GM19324 (cell line): Measurements from ENCODE around the gene ZBTB43.
"Not testable (repeated sequence)": the region's sequence is repeated elsewhere in the genome, so short reads cannot be mapped to it uniquely, and the experiment has no call there.

Source experiments
- ATAC-seq: cut with Tn5 transposase; IDR thresholded peaks from one replicate; pipeline ENCODE4 v1.9.1; 2021; ENCODE audit warnings: mild to moderate bottlenecking, moderate library complexity; ENCODE audit not compliant: unreplicated experiment, low FRiP score

Gene ZBTB43

DNA sequence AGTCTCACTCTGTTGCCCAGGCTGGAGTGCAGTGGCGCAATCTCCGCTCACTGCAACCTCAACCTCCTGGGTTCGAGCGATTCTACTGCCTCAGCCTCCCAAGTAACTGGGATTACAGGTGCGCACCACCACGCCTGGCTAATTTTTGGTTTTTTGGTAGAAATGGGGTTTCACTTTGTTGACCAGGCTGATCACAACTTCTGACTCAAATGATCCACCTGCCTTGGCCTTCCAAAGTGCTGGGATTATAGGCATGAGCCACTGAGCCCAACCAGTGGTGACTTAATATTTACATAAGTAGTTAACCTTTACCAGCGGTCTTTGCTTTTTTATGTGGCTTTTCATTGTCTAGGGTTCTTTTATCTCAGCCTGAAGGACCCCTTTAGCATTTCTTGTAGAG lies 19.2 kb downstream of the ZBTB43 start:
- not testable (repeated sequence) for ATAC-seq

- no peak for ATAC-seq
Measured at GRCh38 chr9:126827227-126827626, 22.4 kb downstream of the ZBTB43 start.

DNA sequence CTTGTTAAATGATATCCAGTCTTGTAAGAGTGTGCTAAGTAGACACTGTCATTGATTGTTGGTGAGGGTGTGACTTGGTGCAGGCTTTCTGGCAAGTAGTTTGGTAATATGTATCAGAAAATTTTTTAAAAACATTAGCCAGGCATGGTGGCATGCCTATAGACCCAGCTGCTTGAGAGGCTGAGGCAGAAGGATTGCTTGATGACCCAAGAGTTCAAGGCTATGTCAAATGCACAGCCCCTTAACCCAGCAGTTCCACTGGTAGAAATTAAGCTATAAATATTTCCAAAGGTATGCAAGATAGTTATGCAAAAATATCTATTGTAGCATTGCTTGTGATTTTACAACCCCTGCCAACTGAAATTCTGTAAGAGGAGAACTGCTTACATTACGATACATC lies 24.2 kb downstream of the ZBTB43 start:
- no peak for ATAC-seq

GRCh38 chr9:126830827-126831226 lies 26.0 kb downstream of the ZBTB43 start:
- ATAC-seq = no peak

- ATAC-seq = no peak
Measured at GRCh38 chr9:126832440-126832839, 27.6 kb downstream of the ZBTB43 start.

DNA sequence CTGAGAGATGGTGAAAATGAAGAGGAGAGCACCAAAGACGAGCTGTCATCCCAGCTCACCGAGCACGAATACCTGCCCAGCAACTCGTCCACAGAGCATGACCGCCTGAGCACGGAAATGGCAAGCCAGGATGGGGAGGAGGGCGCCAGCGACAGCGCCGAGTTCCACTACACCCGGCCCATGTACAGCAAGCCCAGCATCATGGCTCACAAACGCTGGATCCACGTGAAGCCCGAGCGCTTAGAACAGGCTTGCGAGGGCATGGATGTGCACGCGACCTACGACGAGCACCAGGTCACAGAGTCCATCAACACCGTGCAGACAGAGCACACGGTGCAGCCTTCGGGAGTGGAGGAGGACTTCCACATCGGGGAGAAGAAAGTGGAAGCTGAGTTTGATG lies 28.2 kb downstream of the ZBTB43 start:
- no peak for ATAC-seq

DNA sequence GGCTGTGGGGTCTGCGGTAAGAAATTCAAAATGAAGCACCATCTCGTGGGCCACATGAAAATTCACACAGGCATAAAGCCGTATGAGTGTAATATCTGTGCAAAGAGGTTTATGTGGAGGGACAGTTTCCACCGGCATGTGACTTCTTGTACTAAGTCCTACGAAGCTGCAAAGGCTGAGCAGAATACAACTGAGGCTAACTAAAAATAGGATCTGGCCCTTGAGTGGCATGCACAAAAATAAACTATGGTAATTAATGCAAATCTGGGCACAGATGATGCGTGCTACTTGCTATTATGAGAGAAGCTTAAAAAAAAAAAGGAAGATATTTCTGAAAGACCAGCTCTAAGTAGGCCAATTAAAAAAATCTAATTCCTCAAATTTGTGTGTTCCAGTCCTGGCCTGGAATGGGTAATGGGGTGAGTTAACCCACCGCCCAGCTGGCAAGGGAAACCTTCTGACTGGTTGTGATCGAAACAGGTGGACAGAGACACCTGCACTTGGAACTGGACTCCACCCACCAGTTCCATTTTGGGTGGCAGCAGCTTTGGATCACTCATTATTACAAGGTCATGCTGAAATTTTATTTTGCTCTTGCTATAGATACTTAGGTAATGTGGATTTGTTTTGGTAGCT lies 29.0 kb downstream of the ZBTB43 start:
- ATAC-seq = no peak

GRCh38 chr9:126834672-126835071 lies 29.8 kb downstream of the ZBTB43 start:
- no peak for ATAC-seq

DNA sequence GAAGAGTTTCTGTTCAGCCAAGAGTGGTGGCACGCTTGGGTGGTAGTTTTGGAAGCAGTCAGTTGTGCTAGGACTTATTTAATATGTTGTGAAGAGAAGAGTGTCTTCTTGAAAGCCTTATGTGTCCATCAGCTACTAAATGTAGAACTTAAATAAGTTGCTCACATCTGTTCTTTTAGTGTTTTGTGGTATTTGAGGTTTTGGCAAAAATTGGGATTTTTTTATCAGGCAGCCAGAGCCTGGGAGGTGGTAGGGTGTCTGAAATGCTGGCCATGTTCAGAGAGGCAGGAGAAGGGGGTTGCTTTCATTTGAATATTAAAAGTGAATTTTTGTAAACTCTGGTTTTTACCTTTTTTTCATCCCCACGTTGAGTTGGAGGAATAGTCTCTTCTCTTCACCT lies 31.4 kb downstream of the ZBTB43 start:
- ATAC-seq = no peak

- no peak for ATAC-seq
Measured at GRCh38 chr9:126838055-126838811, 33.4 kb downstream of the ZBTB43 start.

DNA sequence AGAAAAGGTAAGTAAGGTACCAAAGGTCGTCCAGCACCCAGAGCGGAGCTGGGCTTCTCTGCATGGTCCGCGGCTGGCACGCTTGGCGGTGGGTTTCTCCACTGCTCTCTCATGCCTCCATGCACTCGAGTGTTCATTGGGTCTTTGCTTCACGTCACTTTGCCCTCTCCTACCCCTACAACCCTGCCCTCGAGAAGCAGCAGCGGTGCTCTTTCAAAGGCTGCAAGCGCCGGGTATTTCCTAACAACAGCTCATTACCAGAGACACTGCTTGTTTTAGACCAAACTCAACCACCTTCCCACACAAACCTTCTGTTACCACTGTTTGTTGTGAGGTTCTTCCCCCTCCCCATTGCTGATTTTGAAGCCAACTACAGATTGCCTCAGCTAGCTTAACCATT lies 34.1 kb downstream of the ZBTB43 start:
- ATAC-seq = no peak

DNA sequence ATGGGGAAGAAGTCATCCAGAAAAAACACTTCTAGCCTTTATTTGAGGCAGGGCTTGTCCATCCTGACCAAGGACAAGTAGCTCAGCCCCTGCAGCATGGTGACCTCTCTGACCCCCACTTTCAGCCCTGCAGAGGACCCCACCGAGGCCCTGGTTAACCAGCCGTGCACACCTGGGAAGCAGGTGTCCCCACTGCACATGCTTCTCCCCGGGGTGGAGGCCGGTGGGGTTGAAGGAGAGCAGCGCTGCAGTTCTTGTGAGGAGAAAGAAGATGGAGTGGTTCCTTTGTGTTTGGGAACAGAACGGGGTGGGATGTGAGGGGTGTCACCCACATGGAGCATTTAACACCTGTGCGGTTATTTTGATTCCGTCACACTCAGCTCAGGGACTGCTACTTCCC lies 34.5 kb downstream of the ZBTB43 start:
- ATAC-seq = no peak

DNA sequence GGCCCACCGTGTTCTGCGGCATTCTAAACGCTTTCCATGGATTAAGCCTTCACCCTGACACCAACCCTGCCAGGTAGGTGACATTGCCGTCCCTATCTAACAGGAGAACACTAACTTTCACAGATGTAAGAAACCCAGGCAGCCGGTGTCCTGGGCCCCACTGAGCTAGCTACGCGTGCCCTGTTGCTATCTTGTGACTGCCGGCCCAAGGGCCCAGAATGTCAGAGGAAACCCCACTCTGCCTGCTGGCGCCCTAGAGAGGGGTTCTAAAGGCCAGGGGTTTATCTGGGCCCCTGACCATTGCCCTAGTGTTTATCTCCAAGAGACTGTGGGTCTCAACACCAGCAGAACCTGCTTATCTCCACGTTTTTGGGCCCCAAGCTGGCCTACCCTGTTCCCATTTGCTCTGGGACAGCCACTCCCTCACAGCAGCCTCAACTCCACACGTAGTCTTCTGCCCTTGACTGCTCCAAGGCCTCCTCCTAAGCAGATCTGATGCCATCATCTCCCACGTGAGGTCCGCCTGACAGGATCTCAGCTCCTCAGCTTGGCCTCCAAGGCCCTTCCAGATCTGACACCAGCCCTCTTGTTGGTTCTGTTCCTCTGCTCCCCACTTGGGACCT lies 37.5 kb downstream of the ZBTB43 start:
- ATAC-seq = no peak

DNA sequence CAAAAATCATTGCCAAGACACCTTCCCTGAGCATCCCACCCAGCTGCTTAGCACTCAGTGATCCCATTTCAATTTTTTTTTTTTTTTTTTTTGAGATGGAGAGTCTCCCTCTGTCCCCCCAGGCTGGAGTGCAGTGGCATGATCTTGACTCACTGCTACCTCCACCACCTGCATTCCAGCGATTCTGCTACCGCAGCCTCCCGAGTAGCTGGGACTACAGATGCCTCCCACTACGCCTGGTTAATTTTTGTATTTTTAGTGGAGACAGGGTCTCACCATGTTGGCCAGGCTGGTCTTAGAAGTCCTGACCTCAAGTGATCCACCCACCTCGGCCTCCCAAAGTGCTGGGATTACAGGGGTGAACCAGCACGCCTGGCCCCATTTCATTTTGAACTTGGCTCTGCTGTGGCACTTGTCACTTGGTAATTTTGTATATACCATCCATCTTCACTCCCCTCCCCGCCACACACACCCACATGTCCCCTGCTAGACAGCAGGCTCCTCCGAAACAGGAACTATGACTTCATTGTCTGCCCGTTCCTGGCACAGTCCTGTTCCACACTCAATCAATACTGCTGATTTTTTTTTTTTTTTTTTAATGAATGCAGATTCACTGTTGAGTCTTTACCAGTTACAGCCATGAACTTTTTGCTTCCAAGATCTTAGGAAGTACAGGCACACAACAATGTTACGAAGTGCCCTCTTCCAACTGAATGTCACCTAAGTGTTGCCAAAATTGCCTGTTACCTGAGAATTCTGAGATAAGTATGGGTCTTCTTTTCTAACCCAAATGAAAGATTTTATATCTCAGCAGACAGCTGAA lies 38.3 kb downstream of the ZBTB43 start:
- no peak for ATAC-seq

- no peak for ATAC-seq
Measured at GRCh38 chr9:126844085-126844484, 39.2 kb downstream of the ZBTB43 start.

GRCh38 chr9:126847051-126847450 lies 42.2 kb downstream of the ZBTB43 start:
- no peak for ATAC-seq

- no peak for ATAC-seq
Measured at GRCh38 chr9:126849591-126850225, 44.9 kb downstream of the ZBTB43 start.

- ATAC-seq = no peak
Measured at GRCh38 chr9:126851286-126851880, 46.5 kb downstream of the ZBTB43 start.

DNA sequence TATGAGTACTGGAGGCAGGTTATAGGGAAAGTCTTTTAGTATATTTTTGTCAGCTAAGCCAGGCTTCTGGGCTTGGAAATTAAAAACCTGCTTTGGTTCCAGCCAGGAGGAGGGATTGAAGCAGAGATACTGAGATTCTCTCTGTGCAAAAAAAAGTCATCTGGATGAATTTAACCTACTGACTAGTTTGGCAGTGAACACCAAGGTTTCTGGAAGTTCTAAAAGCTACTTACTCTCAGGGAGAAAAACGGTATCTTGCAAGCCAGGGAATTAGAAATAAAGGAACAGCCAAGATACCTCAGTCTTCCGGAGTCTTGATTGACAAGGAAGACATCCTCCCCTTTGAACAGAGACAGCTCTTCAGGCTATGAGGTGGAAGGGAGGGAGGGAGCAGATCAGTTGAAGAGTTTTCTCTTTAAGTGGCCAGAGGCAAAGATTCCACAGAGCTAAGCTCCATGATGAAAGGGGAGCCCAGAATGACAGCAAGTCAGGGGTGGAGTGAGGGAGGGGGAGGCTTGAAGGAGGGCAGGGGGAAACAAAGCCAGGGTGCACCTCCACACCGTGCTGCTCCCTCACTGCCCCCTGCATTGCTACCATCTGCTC lies 47.3 kb downstream of the ZBTB43 start:
- no peak for ATAC-seq

DNA sequence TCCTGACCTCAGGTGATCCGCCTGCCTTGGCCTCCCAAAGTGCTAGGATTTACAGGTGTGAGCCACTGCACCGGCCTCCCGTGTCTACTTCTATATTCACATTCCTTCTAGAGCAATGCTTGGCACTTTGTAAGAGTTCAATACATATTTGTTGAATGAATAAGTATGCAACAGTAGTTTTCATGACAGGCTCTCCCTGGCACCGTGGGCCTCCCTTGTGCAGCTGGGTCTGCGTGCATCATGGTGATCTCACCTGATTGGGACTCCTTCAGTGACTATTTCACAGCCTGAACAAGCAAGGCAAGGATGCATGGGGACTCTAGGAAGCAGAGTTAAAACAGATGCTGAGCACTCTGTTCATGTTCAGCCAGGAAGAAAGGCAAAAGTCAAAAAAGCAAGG lies 48.8 kb downstream of the ZBTB43 start:
- no peak for ATAC-seq
